CD4-positive, alpha-beta T cell (primary cell): ENCODE measurements around the gene NUP42. TPM values are rescaled to one million over a fixed set of nuclear protein-coding genes. Genes with fewer than 3 reads are reported as not detected.

ENCODE experiments used
- ATAC-seq: fragments of 200-7000 bp; cut with Tn5 transposase; one replicate; pipeline ENCODE4 v1.10.0; 2022; ENCODE audit warnings: mild to moderate bottlenecking; ENCODE audit not compliant: poor library complexity
- CTCF ChIA-PET: fragments of 350-600 bp; sonication (Branson Sonifier 250); formaldehyde crosslinking; loops from one replicate; lab custom pipeline; 2021; ENCODE audit warnings: antibody characterized with exemption, inconsistent platforms; lab: Charles Lee
- POLR2A ChIA-PET: fragments of 350-600 bp; sonication (Branson Sonifier 250); formaldehyde crosslinking; loops from one replicate; lab custom pipeline; 2021; ENCODE audit warnings: antibody characterized with exemption, inconsistent platforms; lab: Charles Lee
- DNase-seq, 14 experiments: peaks; one replicate each; pipeline ENCODE4 v3.0.0-alpha.2; 2013 to 2020; ENCODE audit warnings: mixed read lengths in 2 of 14
- H3K27ac ChIP-seq, 2 donors: one replicate each; pipeline versions ENCODE4 v1.5.1 to v1.7.0; 2013; ENCODE audit warnings: low read length in 2 of 2, low read depth in 1 of 2, mild to moderate bottlenecking in 1 of 2
- H3K27me3 ChIP-seq, 2 experiments: 1 replicate in 1 of 2; 2 replicates in 1 of 2; pipeline versions ENCODE4 v1.6.1 to v1.7.0; 2013; ENCODE audit warnings: low read length in 2 of 2, control low read depth in 1 of 2, mild to moderate bottlenecking in 1 of 2, moderate library complexity in 1 of 2; ENCODE audit not compliant: insufficient read depth in 2 of 2, control insufficient read depth in 1 of 2
- H3K36me3 ChIP-seq: one replicate; pipeline ENCODE4 v1.6.1; 2013; ENCODE audit warnings: low read length, control low read depth; ENCODE audit not compliant: insufficient read depth
- H3K4me1 ChIP-seq: one replicate; pipeline ENCODE4 v1.6.1; 2013; ENCODE audit warnings: low read length, control low read depth; ENCODE audit not compliant: insufficient read depth
- H3K4me3 ChIP-seq: one replicate; pipeline ENCODE4 v1.5.1; 2013; ENCODE audit warnings: mild to moderate bottlenecking, low read length, moderate library complexity
- H3K9me3 ChIP-seq, 2 experiments: 1 replicate in 1 of 2; 2 replicates in 1 of 2; pipeline versions ENCODE4 v1.6.1 to v1.7.0; 2013; ENCODE audit warnings: low read length in 2 of 2, mild to moderate bottlenecking in 2 of 2, control low read depth in 1 of 2, moderate library complexity in 1 of 2; ENCODE audit not compliant: control insufficient read depth in 1 of 2, insufficient read depth in 1 of 2
- H3K27ac Mint-ChIP-seq: one replicate; pipeline ENCODE4 v1.8.0; 2020; ENCODE audit warnings: mixed read lengths
- H3K27me3 Mint-ChIP-seq: one replicate; pipeline ENCODE4 v1.8.0; 2021; ENCODE audit warnings: mixed read lengths
- H3K36me3 Mint-ChIP-seq: one replicate; pipeline ENCODE4 v1.8.0; 2021; ENCODE audit warnings: low read depth, mixed read lengths
- H3K4me1 Mint-ChIP-seq: one replicate; pipeline ENCODE4 v1.8.0; 2021; ENCODE audit warnings: low read depth, mixed read lengths
- H3K4me3 Mint-ChIP-seq: one replicate; pipeline ENCODE4 v1.8.0; 2020; ENCODE audit warnings: mild to moderate bottlenecking, mixed read lengths
- H3K9me3 Mint-ChIP-seq: one replicate; pipeline ENCODE4 v1.8.0; 2020; ENCODE audit warnings: mixed read lengths
- CTCF ChIP-seq: fragments of 200-600 bp; IDR thresholded peaks from one replicate; pipeline ENCODE4 v1.8.0; 2022; ENCODE audit warnings: antibody characterized with exemption, mild to moderate bottlenecking
- intact Hi-C, 2 experiments: fragments of 100-400 bp; cut with DNase I in 1 of 2; cut with micrococcal nuclease in 1 of 2; formaldehyde crosslinking; loops; one replicate each; pipeline versions ENCODE4 v1.15.1 to v1.9.0; 2023 to 2025; cut with DNase I, micrococcal nuclease
- total RNA-seq, 174 experiments: library from RNA in 2 of 174; stranded (reverse) in 2 of 174; gene quantifications; one replicate each; pipeline ENCODE4 v1.2.3 and lab custom pipeline; 2021 to 2026

Gene NUP42
- total RNA-seq, 2 experiments from 2014 or later, result 19.4 to 20.1 TPM

- Mint-ChIP-seq H3K9me3 (no peaks in the 10 kb centered on the region), H3K36me3 (peaks cover 39% of the 10 kb centered on the region), H3K27me3 (no peaks in the 10 kb centered on the region), H3K4me3 (peak overlapping the region; percentile 96), H3K27ac (peak overlapping the region; percentile 97), H3K4me1 (peaks cover 34% of the 10 kb centered on the region)
- Histone ChIP-seq H3K36me3 (peaks cover 31% of the 10 kb centered on the region), H3K27ac (no peak overlapping the region), H3K4me3 (peak overlapping the region; percentile 88), H3K9me3 (no peaks in the 10 kb centered on the region), H3K27me3 (no peaks in the 10 kb centered on the region), H3K4me1 (peaks cover 18% of the 10 kb centered on the region)
- intact Hi-C loops, result loop anchor here (5.0 to 10.0 kb wide), 4 partner anchors 91 to 1756 kb away; partner anchors contain the start of gene SP4 (in 1 of the 2)
- ChIA-PET CTCF (interaction anchor here (0.6 to 1.6 kb wide), 4 partner anchors 98 to 1717 kb away, joined by 3 to 4 read pairs (median 3); no protein-coding TSS in a partner anchor), POLR2A (interaction anchor here (6.3 kb wide), 1 partner anchor 77 kb away, joined by 79 read pairs; the partner anchor contains the start of gene KLHL7)
- DNase-seq (no peak), ATAC-seq (no peak)
- no peak for TF ChIP-seq CTCF
Observed at GRCh38 chr7:23183279-23184012, 1.6 kb downstream of the NUP42 start.

- Mint-ChIP-seq H3K4me3 (peak overlapping the region; percentile 96), H3K36me3 (peaks cover 47% of the 10 kb centered on the region), H3K9me3 (no peaks in the 10 kb centered on the region), H3K27me3 (no peaks in the 10 kb centered on the region), H3K27ac (peak overlapping the region; percentile 97), H3K4me1 (peaks cover 34% of the 10 kb centered on the region)
- H3K4me1 ChIP-seq, result peaks cover 18% of the 10 kb centered on the region
- no peaks in the 10 kb centered on the region for H3K27me3 ChIP-seq
- TF ChIP-seq CTCF, result no peak
- H3K9me3 ChIP-seq, result no peaks in the 10 kb centered on the region
- H3K36me3 ChIP-seq, result peaks cover 39% of the 10 kb centered on the region
- POLR2A ChIA-PET, result interaction anchor here (6.3 kb wide), 1 partner anchor 78 kb away, joined by 79 read pairs; the partner anchor contains the start of gene KLHL7
- ATAC-seq (no peak), DNase-seq (no peak)
- no peak overlapping the region for H3K4me3 ChIP-seq
- H3K27ac ChIP-seq, result no peak overlapping the region
- intact Hi-C loops, result loop anchor here (5.0 to 10.0 kb wide), 4 partner anchors 91 to 1757 kb away; partner anchors contain the start of gene SP4 (in 1 of the 2)
- CTCF ChIA-PET, result interaction anchor here (1.2 to 1.6 kb wide), 2 partner anchors 99 to 110 kb away, joined by 3 read pairs; no protein-coding TSS in a partner anchor
Observed at GRCh38 chr7:23184291-23184690, 2.4 kb downstream of the NUP42 start.

GRCh38 chr7:23184709-23185359, 3.0 kb downstream of the NUP42 start:
- DNase-seq (peak in 4 of 14 experiments; percentile 16 to 45 (median 26)), ATAC-seq (no peak)

More at GRCh38 chr7:23184709-23185359, 3.0 kb downstream of the NUP42 start:
- POLR2A ChIA-PET, result interaction anchor here (6.3 kb wide), 1 partner anchor 79 kb away, joined by 79 read pairs; the partner anchor contains the start of gene KLHL7
- Mint-ChIP-seq H3K27me3 (no peaks in the 10 kb centered on the region), H3K4me3 (no peak overlapping the region), H3K36me3 (peaks cover 51% of the 10 kb centered on the region), H3K4me1 (peaks cover 34% of the 10 kb centered on the region), H3K27ac (no peak overlapping the region), H3K9me3 (no peaks in the 10 kb centered on the region)
- intact Hi-C loops, result loop anchor here (5.0 to 10.0 kb wide), 4 partner anchors 90 to 1758 kb away; partner anchors contain the start of gene SP4 (in 1 of the 2)
- Histone ChIP-seq H3K27me3 (no peaks in the 10 kb centered on the region), H3K4me3 (no peak overlapping the region), H3K36me3 (peaks cover 43% of the 10 kb centered on the region), H3K9me3 (no peaks in the 10 kb centered on the region), H3K4me1 (peaks cover 18% of the 10 kb centered on the region), H3K27ac (no peak overlapping the region)
- CTCF ChIA-PET, result interaction anchor here (1.2 to 1.6 kb wide), 2 partner anchors 99 to 110 kb away, joined by 3 read pairs; no protein-coding TSS in a partner anchor
- TF ChIP-seq CTCF, result peak; percentile 10
